ENCODE results near the gene HOXA11. TPM values are rescaled to one million over a fixed set of nuclear protein-coding genes. Genes with fewer than 3 reads are reported as not detected.

Gene HOXA11
- total and polyA plus RNA-seq, 10 of the 15 experiments (the other 5 are each of a cell fraction or from before 2014, with no cell fraction given) = not detected

GRCh38 chr7:27177795-27178320 lies 7.2 kb downstream of the HOXA11 start (continued):
- no peak for TF ChIP-seq CUX1 (IDR thresholded peaks at IDR 0.05; ENCODE audit: insufficient replicate concordance, low read depth, low read length)
- no peak for TF ChIP-seq ZNF217 (IDR thresholded peaks at IDR 0.05)
- no peak for TF ChIP-seq RFX5 (IDR thresholded peaks at IDR 0.05; ENCODE audit: low read depth, low read length)
- TF ChIP-seq SPI1 (IDR thresholded peaks at IDR 0.05; ENCODE audit: borderline replicate concordance, insufficient read depth, low read depth, low read length) = no peak
- no peak for TF ChIP-seq BCL3 (IDR thresholded peaks at IDR 0.05; ENCODE audit: borderline replicate concordance, insufficient read depth, low read depth, low read length, poor library complexity, severe bottlenecking)
- no peak for TF ChIP-seq NR2C2 (IDR thresholded peaks at IDR 0.05; ENCODE audit: borderline replicate concordance, control insufficient read depth, insufficient read length, low read depth)
